Stimulated activated CD8-positive, alpha-beta memory T cell treated with anti-CD3 and anti-CD28 coated beads, Interleukin-4, amount 100 ng/mL, for 48 hours (primary cell): Measurements from ENCODE around the gene CENPE.

Experiments used
- DNase-seq: peaks from one replicate; pipeline ENCODE4 v3.0.0-alpha.2; 2020

The CENPE gene

DNA sequence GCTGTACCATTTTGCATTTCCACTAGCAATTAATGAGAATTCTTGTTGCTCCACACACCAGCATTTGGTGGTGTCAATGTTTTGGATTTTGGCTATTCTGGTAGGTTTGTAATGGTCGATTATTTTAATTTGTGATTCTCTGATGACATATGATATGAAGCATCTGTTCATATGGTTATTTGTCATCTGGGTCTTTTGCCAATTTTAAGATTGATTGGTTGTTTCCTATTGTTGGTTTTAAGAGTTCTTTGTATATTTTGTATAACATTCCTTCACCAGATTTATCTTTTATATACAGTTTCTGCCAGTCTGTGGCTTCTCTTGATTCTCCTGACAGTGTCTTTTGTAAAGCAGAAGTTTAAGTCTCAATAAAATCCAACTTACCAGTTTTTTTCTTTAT is 80.0 kb downstream of the CENPE start:
- no peak for DNase-seq

DNA sequence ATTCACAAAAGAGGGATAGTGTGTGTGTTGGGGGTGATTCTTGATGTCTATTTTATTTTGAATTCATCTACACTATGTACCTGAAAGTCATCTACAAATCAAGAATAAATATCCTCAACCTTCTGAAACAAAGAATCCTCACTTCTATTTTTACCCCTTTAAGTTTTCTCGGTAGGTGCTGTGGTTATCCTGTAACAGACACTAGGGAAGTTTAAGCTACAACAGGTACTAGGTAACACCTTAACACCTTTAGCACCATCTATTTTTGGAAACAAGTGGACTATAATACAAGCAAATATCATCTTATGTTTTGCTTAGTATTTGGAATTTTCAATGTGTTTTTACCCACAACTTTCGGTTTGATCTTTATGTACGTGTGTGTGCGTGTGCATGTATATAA is 86.5 kb downstream of the CENPE start:
- no peak for DNase-seq

DNA sequence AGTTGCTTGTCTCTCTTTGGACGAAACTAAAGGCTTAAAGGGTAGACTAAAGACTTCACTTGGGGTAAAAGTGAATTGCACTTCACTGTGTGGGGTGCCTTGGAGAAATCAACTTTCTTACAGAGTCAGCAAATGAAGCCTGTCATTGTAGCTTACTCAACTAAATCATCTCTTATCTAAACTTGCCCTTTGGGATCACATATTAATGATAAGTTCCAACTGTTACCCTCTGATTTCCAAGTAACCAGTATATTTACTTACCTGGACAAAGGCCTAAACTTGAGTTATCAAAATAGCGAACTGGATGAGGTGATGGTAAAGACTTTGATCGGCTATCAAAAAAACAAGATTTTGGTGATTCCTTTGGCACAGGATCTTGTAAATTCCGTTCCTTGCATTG is 89.6 kb downstream of the CENPE start:
- DNase-seq, result no peak

- DNase-seq, result no peak
These were observed 92.4 kb downstream of the CENPE start for GRCh38 chr4:103105558-103106356.

GRCh38 chr4:103104886-103105285 is 93.3 kb downstream of the CENPE start:
- DNase-seq, result no peak

- no peak for DNase-seq
These were observed 97.5 kb downstream of the CENPE start for GRCh38 chr4:103100691-103101090.

- DNase-seq, result peak; percentile 44
These were observed 98.3 kb downstream of the CENPE start, which contains the start of gene BDH2 for GRCh38 chr4:103099691-103100392. BDH2 (minus strand) TSS chr4:103099834; CDS start chr4:103096254, 3,580 bp downstream.

DNA sequence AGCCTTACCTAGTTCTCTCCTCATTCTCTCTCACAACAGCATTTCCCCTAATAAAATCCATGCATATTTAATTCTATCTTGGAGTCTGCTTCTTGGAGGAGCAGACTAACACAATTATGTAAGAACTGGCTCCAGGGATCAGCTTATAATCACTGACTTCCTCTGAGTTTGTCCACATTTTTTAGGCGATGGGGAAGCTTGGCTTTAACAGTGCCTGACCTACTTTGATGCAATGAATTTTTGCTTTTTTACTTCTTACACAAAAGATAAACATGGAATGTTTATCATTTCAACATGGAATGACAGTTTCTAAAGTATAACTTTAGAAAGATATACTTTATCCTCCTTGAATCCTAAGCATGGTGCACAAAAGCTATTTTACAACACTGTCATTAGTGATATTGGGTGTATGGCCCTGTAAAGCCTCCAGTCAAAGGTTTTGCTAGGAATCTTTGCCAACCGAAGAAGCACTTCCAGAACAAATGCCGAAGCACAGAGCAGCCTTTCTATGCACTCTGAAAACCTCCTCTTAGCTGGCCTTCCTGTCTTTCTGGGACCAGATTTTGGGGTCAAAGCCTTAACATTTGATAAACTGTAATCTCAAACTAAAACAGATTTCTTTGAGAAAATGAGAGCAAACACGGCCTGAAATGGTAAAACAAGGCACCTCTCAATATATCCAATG is 99.2 kb downstream of the CENPE start:
- DNase-seq, result no peak

GRCh38 chr4:103098341-103098740 is 99.8 kb downstream of the CENPE start:
- DNase-seq, result no peak

DNA sequence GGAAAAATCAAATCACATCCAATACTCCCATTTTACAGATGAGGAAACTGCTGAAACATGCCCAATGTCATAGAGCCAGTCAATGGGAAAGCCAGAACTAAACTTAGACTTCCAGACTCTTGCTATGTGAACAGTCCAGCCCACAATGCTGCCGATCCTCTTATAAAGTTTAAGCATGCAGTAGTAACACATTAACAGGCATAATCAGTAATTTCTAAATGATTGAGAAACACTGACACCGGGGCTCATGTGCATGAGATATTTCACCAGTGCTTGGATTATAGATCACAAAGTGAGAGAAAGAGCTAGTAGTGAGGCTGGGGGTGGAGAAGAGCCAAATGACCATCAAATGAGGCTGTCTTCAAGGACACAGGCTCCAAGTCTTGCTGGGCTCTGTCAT is 101.0 kb downstream of the CENPE start:
- DNase-seq, result no peak

DNA sequence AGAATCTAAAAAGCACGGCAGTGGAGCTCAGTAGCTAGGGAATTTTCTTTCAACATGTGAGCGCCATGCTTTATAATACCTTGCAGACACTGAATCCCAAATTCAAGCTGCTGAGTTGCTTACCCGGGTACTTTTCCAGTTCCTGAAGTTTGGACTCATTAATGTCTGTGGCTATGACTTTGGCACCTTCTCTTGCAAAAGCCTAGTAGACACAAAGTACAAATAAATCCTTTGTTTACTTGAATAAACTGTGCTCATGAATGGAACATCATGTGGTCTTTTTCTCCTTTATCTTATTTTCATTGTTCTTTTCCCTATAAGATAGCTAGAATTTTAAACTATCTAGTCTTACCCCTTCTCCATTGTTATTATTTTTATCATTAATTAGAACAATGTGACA is 103.1 kb downstream of the CENPE start:
- no peak for DNase-seq

GRCh38 chr4:103092245-103092644 is 105.9 kb downstream of the CENPE start:
- DNase-seq, result no peak

- no peak for DNase-seq
These were observed 106.4 kb downstream of the CENPE start for GRCh38 chr4:103091601-103092223.

GRCh38 chr4:103089481-103089880 is 108.7 kb downstream of the CENPE start:
- DNase-seq, result no peak

DNA sequence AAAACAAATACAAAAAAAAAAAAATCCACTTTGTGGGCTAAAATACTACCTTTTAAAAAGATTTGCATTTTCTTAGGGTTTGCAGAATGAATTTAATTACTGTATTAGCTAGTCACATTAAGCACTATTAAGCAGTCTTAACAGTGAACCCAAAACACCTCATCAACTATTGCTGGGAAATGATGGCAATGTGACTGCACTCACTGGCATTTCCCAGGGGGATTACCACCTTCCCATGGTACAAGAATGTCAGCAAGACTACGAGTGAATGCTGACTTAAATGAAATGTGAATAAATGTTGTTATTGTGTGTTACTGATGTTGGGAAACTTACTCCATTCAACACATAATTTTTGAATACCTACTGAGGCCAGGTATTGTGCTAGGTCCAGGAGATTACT is 111.6 kb downstream of the CENPE start:
- DNase-seq, result no peak

GRCh38 chr4:103085555-103086196 is 112.5 kb downstream of the CENPE start:
- no peak for DNase-seq

DNA sequence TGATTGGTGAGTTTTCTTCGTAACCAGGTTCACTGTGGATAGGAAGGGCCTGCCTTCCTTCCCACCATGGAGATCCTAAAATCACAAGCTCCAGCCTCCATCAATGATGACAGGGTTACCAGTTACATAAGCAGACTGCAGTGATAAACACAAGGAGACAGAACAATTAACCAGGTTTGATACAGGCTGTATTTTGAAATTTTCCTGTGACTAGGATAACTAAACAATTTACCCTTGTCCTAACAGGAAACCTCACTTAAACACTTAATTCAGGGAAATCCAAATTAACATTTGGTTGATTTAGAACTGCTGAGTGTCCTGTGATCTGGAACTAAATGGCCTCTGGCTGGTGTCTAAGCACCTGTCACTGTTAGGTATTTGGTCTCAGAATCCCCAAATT is 118.5 kb downstream of the CENPE start:
- DNase-seq, result no peak

DNA sequence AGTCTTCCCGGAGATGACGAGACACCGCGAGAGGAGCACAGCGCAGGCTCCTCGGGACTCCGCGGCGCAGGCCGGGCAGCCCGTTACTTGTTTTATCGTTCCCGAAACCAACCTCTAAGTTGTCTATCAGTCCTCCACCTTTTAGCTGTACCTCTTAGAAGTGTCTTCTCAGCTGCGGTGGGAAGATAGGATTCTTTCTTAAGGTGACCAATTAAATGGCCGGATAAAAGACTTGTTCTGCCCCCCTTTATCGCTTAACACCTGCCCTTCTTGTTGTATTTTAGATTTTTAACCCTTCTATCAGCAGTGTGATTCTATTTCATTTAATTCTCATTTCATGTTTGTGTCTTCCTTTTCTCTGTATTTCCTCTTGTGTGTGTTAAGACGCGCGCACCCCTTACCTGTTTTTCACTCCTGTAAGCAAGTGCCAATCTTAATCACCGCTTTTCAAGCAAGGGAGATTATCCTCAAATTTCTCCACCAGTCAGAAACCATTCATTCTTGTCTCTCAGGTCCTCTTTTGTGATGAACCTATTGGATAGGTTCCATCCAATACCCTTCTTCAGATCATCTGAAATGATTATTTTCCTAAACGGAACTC is 121.3 kb downstream of the CENPE start, which contains the start of gene SLC9B2:
SLC9B2 (minus strand) TSS at position 15 of the 601 bp plus-strand sequence. CDS start 9,211 bp downstream, outside the sequence.
- no peak for DNase-seq

DNA sequence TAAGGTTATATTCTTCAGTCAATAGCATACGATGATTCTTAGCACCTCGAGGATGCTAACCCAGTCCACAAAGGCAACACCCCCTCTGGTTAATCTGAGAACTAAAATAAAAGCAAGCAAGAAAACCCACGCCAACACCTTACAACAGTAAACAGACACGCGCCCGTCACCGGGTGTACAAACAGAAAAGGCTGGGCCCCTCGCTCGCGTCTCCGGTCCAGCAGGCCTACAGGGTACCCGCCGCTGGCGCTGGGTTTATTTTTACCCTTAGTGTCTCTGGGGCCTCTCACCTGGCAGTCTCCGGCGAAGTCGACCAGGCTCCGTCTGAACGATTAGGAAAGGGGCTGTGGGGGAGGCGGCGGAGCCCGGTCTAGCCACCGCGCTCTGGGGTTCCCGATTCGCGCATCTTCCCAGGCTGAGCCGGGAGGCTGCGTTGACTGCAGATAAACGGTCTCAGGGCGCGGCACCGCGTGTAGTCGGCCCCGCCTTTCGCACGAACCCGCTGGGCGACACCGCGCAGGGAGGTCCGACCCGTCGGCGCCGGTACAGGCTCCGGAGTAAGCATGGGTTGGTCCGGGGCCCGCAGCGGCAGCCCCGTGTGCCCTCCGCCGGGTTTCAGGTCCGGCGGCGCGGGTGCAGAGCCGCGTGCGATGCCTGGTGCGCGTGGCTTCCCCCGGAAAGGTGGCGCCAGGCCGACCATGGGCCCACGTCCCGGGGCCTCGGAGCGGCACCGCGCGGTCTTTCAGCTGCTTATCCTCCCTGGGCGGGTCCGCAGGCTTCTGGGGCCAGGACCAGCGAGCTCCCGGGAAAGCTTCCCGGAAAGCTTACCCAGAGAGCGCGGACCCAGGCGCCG is 122.0 kb downstream of the CENPE start:
- DNase-seq, result peak; percentile 75

DNA sequence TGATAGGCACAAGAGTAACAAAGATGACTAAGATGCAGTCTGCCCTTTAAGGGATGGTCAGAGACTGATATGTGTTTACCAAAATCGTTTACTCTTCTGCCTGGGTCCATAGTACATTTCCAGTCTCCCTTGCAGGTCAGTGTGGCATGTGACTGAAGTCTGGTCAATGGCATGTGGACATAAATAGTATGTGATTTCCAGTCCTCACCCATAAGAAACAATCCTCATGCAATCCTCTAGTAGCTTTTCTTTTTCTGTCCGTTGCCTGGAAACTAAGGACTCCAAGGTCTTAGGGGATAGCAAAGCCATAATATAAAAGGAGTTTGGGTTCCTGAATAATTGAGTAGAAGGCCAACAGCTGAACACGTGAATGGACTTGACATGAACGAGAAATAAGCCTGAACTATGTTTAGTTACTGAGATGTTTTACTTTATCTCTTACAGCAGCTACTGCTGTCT is 122.7 kb downstream of the CENPE start:
- DNase-seq, result no peak
